Measurements from ENCODE around the gene RARRES1. TPM values are rescaled to one million over a fixed set of nuclear protein-coding genes. Genes with fewer than 3 reads are reported as not detected.
A peak's percentile ranks its signal among the peaks of the same experiment; 100 is the strongest.

RARRES1 gene
- 3.7 and 4.0 TPM in 2 replicates for total RNA-seq (2014; rRNA removed; shearing (Covaris generic))

- peak; percentile 59 for DNase-seq (ENCODE audit: low read depth)
Measured at GRCh38 chr3:158731938-158732855, at the start of gene RARRES1. Gene RARRES1, minus strand, starts transcription at chr3:158732457. Its CDS starts 42 bp downstream, at chr3:158732415.

- DNase-seq (ENCODE audit: low read depth), result no peak
Measured at GRCh38 chr3:158781849-158782248, 49.6 kb upstream of the RARRES1 start.

GRCh38 chr3:158781191-158781590, 48.9 kb upstream of the RARRES1 start:
- DNase-seq (ENCODE audit: low read depth), result no peak

GRCh38 chr3:158780766-158781165, 48.5 kb upstream of the RARRES1 start:
- DNase-seq (ENCODE audit: low read depth), result no peak

GRCh38 chr3:158777161-158777873, 45.1 kb upstream of the RARRES1 start:
- DNase-seq (ENCODE audit: low read depth), result no peak

- DNase-seq (ENCODE audit: low read depth), result no peak
Measured at GRCh38 chr3:158776531-158776930, 44.3 kb upstream of the RARRES1 start.

- DNase-seq (ENCODE audit: low read depth), result peak; percentile 61
Measured at GRCh38 chr3:158775426-158776410, 43.5 kb upstream of the RARRES1 start.

GRCh38 chr3:158774965-158775364, 42.7 kb upstream of the RARRES1 start:
- no peak for DNase-seq (ENCODE audit: low read depth)

- DNase-seq (ENCODE audit: low read depth), result no peak
Measured at GRCh38 chr3:158773845-158774830, 41.9 kb upstream of the RARRES1 start.

GRCh38 chr3:158773166-158773565, 40.9 kb upstream of the RARRES1 start:
- no peak for DNase-seq (ENCODE audit: low read depth)

GRCh38 chr3:158771982-158772381, 39.7 kb upstream of the RARRES1 start:
- peak; percentile 70 for DNase-seq (ENCODE audit: low read depth)

- DNase-seq (ENCODE audit: low read depth), result peak; percentile 26
Measured at GRCh38 chr3:158771577-158771976, 39.3 kb upstream of the RARRES1 start.

- DNase-seq (ENCODE audit: low read depth), result no peak
Measured at GRCh38 chr3:158770741-158771350, 38.6 kb upstream of the RARRES1 start.

GRCh38 chr3:158769952-158770740, 37.9 kb upstream of the RARRES1 start:
- peak; percentile 89 for DNase-seq (ENCODE audit: low read depth)

GRCh38 chr3:158769549-158769948, 37.3 kb upstream of the RARRES1 start:
- no peak for DNase-seq (ENCODE audit: low read depth)

- peak; percentile 95 for DNase-seq (ENCODE audit: low read depth)
Measured at GRCh38 chr3:158768881-158769543, 36.8 kb upstream of the RARRES1 start.

- peak; percentile 74 for DNase-seq (ENCODE audit: low read depth)
Measured at GRCh38 chr3:158768361-158768787, 36.1 kb upstream of the RARRES1 start.

- no peak for DNase-seq (ENCODE audit: low read depth)
Measured at GRCh38 chr3:158766364-158766763, 34.1 kb upstream of the RARRES1 start.
